Adrenal gland (tissue), 12 donors: ENCODE results near the gene ROS1. TPM values are rescaled to one million over a fixed set of nuclear protein-coding genes. Genes with fewer than 3 reads are reported as not detected.

Source experiments
- DNase-seq, 7 donors: peaks; one replicate each; pipeline ENCODE4 v3.0.0-alpha.2; 2019 to 2020
- H3K27ac ChIP-seq, 5 donors: fragments of 200-600 bp; sonication (generic) in 4 of 5; 1 replicate in 3 of 5; 2 replicates in 2 of 5; pipeline versions ENCODE4 v1.5.1 to v1.8.0; 2016 to 2020; ENCODE audit warnings: mild to moderate bottlenecking in 1 of 5
- H3K27me3 ChIP-seq: fragments of 200-600 bp; 2 replicates; pipeline ENCODE4 v1.8.0; 2021
- H3K36me3 ChIP-seq, 2 donors: fragments of 200-600 bp; replicated peaks in 1 of 2; 1 replicate in 1 of 2; 2 replicates in 1 of 2; pipeline versions ENCODE4 v1.5.1 to v1.8.0; 2018 to 2022
- H3K4me1 ChIP-seq, 2 donors: fragments of 200-600 bp; replicated peaks in 1 of 2; 1 replicate in 1 of 2; 2 replicates in 1 of 2; pipeline versions ENCODE4 v1.5.1 to v1.8.0; 2018 to 2021
- H3K4me3 ChIP-seq, 4 donors: fragments of 200-600 bp; sonication (generic) in 3 of 4; one replicate each; pipeline ENCODE4 v1.5.1; 2016 to 2018
- H3K9me3 ChIP-seq, 3 donors: fragments of 200-600 bp; sonication (generic) in 1 of 3; replicated peaks in 1 of 3; 1 replicate in 2 of 3; 2 replicates in 1 of 3; pipeline versions ENCODE4 v1.5.1 to v1.8.0; 2016 to 2021
- POLR2A ChIP-seq, 2 donors: fragments of 450-650 bp; IDR thresholded peaks; one replicate each; pipeline ENCODE4 v1.6.1; 2017; ENCODE audit warnings: antibody characterized with exemption in 2 of 2, mild to moderate bottlenecking in 2 of 2, moderate library complexity in 1 of 2
- WGBS, 4 donors: extraction: QIAGEN DNeasy Blood & Tissue Kit in 2 of 4; methylation state at CpG; one replicate each; pipeline versions ENCODE4 v1.1.5 to v1.1.7; 2013 to 2017; 5-methylcytosine and 5-hydroxymethylcytosine counted together
- intact Hi-C, 2 donors: fragments of 100-400 bp; cut with DNase I; formaldehyde crosslinking; loops; one replicate each; pipeline versions ENCODE4 v1.14.1 to v1.15.0; 2022 to 2023
- polyA plus RNA-seq, 3 donors: library from polyadenylated mRNA; stranded (reverse); fragments of 200-250 nt in 2 of 3; fragments of 350-450 nt in 1 of 3; fragmentation: Illumina TruSeq in 1 of 3; extraction: RNeasy Lipid Tissue Mini Kit (QIAGEN cat#74804) in 1 of 3; gene quantifications; one replicate each; pipeline ENCODE4 v1.2.3, GENCODE V29; 2013 to 2014
- total RNA-seq, 9 donors: library from RNA; depleted of rRNA in 4 of 9; stranded (reverse); fragments of >200 nt in 4 of 9; fragments of 120-200 nt in 1 of 9; fragmentation: NEBNext Ultra II Directional in 1 of 9; extraction: Animal tissue kit (Norgen Biotek cat#: 25700) in 1 of 9; gene quantifications; one replicate each; pipeline versions ENCODE4 v1.1.0 to v1.2.4, GENCODE V29; 2013 to 2023
- TF ChIP-seq, protein P1 (sequence below), 6 experiments: fragments of 450-650 bp in 4 of 6; fragments of 200-600 bp in 2 of 6; sonication (generic) in 1 of 6; IDR thresholded peaks; 1 replicate in 5 of 6; 2 replicates in 1 of 6; pipeline versions ENCODE4 v1.5.1 to v1.8.0; 2016 to 2021; ENCODE audit warnings: antibody characterized with exemption in 6 of 6, mild to moderate bottlenecking in 2 of 6, moderate library complexity in 1 of 6
- donor health status: healthy with polysubstance abuse.
- donor health status: Bipolar disorder and iron deficiency.
- donor health status: DM: yes; HTN: yes; CAD: no.
- donor health status: DM: no; HTN: no; CAD: no.
- donor health status: DM: no; HTN: no; CAD: no.
- donor health status: DM: yes; HTN: yes; CAD: no.

The ROS1 gene
- total and polyA plus RNA-seq, 12 donors, result under 0.01 to 0.11 (median 0.08) TPM; not detected in 9

- Histone ChIP-seq H3K4me1 (no peaks in the 10 kb centered on the region), H3K27me3 (peaks cover 6% of the 10 kb centered on the region), H3K9me3 (no peaks in the 10 kb centered on the region), H3K36me3 (no peaks in the 10 kb centered on the region), H3K27ac (no peak overlapping the region), H3K4me3 (no peak overlapping the region)
- intact Hi-C loops, result loop anchor here in 1 of 2 donors (5.0 kb wide), 1 partner anchor 106 kb away; no protein-coding TSS in a partner anchor
- 28 to 51% (median 42%) methylated on average over 5 of the region's 5 CpGs for WGBS, 4 donors
- no peak for TF ChIP-seq POLR2A (IDR thresholded peaks at IDR 0.05)
- TF ChIP-seq, protein P1, sequence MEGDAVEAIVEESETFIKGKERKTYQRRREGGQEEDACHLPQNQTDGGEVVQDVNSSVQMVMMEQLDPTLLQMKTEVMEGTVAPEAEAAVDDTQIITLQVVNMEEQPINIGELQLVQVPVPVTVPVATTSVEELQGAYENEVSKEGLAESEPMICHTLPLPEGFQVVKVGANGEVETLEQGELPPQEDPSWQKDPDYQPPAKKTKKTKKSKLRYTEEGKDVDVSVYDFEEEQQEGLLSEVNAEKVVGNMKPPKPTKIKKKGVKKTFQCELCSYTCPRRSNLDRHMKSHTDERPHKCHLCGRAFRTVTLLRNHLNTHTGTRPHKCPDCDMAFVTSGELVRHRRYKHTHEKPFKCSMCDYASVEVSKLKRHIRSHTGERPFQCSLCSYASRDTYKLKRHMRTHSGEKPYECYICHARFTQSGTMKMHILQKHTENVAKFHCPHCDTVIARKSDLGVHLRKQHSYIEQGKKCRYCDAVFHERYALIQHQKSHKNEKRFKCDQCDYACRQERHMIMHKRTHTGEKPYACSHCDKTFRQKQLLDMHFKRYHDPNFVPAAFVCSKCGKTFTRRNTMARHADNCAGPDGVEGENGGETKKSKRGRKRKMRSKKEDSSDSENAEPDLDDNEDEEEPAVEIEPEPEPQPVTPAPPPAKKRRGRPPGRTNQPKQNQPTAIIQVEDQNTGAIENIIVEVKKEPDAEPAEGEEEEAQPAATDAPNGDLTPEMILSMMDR (IDR thresholded peaks at IDR 0.05), result no peak
- no peak for DNase-seq
These were observed 25.9 kb upstream of the ROS1 start for GRCh38 chr6:117451671-117452070.

DNA sequence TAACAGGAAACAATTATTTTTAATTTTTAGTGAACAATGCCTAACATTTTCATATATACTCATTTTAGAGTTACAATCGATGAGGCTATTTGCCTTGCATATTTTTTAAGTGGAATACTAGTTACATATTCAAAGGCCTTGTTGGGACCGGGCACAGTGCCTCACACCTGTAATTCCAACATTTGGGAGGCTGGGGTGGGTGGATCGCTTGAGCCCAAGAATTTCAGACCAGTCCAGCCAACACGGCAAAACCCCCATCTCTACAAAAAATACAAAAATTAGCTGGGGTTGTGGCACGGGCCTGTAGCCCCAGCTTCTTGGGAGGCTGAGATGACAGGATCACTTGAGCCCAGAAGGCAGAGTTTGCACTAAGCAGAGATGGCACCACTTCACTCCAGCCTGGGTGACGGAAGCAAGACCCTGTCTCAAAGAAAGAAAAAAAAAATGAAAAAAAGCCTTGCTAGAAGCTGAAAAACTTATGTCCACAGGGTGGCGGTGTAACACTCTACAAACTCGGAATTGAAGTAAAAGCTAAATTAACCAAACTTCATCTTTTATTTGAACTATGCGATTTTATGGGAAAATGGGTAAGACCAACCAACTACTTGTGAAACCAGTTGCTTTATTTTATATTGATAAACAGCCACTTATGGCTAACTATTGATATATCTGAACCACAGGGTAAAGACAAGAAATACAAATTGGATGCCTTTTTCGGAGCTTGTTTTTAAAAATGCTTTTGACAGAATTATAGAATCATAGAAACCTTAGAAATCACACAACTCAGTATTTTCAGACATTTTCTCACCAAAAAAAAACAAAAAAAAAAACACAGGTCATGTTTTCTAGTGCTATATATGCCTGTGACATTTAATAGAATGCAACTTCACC is 24.1 kb upstream of the ROS1 start:
- intact Hi-C loops, result loop anchor here (5.0 kb wide), 2 partner anchors 108 to 158 kb away; no protein-coding TSS in a partner anchor
- WGBS, 4 donors, result 29 to 34% (median 31%) methylated on average over 10 of the region's 10 CpGs
- Histone ChIP-seq H3K9me3 (no peaks in the 10 kb centered on the region), H3K4me1 (no peaks in the 10 kb centered on the region), H3K36me3 (no peaks in the 10 kb centered on the region), H3K27me3 (peaks cover 6% of the 10 kb centered on the region), H3K27ac (no peak overlapping the region), H3K4me3 (no peak overlapping the region)
- TF ChIP-seq, protein P1 (IDR thresholded peaks at IDR 0.05), result peak; percentile 58 to 87 (median 78)
- TF ChIP-seq POLR2A (IDR thresholded peaks at IDR 0.05), result no peak
- peak; percentile 30 to 79 (median 59) for DNase-seq

- Histone ChIP-seq H3K27ac (no peak overlapping the region), H3K4me1 (no peaks in the 10 kb centered on the region)
- intact Hi-C loops, result loop anchor here (5.0 kb wide), 2 partner anchors 108 to 158 kb away; no protein-coding TSS in a partner anchor
These were observed 23.2 kb upstream of the ROS1 start for GRCh38 chr6:117448732-117449485.

More at GRCh38 chr6:117448732-117449485, 23.2 kb upstream of the ROS1 start:
- DNase-seq, result no peak
- H3K27me3 ChIP-seq, result peaks cover 6% of the 10 kb centered on the region
- no peak overlapping the region for H3K4me3 ChIP-seq
- WGBS, 4 donors, result 31 to 47% (median 33%) methylated on average over 6 of the region's 6 CpGs
- TF ChIP-seq, protein P1 (IDR thresholded peaks at IDR 0.05), result no peak
- TF ChIP-seq POLR2A (IDR thresholded peaks at IDR 0.05), result no peak
- H3K36me3 ChIP-seq, result no peaks in the 10 kb centered on the region
- H3K9me3 ChIP-seq, result no peaks in the 10 kb centered on the region
